ENCODE results near the gene KREMEN2.

Gene KREMEN2

DNA sequence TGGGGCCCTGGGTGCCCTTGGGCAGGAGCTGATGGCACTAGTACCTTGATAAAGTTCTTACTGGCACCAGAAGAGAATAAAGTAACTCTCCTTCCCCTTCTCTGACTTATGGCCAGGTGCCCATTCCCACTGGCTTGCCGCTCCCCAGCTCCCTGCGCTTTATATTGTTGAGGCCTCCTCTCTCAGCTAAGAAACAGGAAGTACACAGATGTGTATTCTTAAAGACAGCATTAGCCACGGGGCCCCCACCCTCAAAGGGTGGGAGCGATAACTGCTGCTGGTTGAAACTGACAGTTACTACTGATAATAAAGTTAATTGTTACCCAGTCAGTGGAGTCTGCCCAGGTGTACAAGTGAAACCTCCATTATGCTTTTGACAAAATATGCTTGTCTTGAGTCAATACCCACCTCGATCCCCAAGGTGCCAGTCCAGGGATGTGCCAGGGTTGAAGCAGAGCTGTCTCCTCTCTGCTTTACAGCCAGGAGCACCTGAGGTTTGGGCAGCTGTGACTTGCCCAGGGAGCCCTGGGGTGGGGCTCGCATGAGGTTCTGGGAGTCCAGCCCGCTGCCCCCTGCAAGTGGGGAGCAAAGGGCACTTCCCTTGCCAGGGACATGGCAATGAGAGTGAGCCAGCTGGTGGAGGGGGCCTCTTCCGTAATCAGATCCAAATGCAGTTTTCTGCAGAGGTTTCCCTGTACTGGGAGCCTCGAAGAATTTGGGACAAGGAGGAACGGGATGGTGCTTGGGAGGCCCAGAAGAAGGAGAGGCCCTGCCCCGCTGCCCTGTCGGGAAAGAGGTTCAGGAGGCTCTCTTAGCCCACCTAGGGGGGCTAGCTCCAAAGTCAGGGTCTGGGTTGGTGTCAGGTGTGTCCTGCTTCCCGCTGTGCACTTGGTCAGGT is 43.2 kb downstream of the KREMEN2 start:
- no peak for DNase-seq

DNA sequence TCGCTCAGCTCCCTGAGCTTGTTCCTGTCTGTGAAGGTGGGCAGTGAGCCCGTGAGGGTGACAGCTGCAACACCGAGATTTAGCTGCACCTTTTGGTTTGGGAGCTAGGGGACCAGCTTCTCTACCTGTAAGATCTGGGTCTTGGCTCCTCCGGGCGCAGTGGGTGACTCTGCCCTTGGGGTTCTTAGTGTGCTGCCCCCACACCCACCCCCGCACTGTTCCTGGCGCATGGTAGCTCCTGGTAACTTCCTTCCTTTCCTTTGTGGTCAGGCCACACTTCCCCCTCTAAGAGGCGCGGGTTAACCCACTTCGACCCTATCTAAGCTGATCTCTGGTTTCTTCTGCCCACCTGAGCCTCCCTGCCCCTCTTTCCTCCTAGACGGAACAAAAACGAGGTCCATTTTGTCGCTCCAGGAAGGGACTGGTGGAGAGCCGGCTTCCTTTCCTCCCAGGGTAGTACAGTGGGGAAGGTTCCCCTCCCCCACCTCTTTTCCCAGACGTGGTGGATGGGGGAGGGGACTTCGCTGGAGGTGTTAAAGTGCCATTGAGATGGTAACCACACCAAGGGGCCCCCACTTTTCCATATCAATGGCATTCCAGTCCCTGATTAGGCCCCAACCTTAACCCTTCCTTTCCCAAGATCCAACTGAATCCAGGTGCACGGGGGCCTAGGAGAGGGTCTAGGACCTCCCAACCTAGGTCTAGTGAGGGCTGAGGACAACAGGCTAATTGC is 44.0 kb downstream of the KREMEN2 start:
- no peak for DNase-seq

GRCh38 chr16:3008690-3009037 is 44.6 kb downstream of the KREMEN2 start:
- DNase-seq: no peak

DNA sequence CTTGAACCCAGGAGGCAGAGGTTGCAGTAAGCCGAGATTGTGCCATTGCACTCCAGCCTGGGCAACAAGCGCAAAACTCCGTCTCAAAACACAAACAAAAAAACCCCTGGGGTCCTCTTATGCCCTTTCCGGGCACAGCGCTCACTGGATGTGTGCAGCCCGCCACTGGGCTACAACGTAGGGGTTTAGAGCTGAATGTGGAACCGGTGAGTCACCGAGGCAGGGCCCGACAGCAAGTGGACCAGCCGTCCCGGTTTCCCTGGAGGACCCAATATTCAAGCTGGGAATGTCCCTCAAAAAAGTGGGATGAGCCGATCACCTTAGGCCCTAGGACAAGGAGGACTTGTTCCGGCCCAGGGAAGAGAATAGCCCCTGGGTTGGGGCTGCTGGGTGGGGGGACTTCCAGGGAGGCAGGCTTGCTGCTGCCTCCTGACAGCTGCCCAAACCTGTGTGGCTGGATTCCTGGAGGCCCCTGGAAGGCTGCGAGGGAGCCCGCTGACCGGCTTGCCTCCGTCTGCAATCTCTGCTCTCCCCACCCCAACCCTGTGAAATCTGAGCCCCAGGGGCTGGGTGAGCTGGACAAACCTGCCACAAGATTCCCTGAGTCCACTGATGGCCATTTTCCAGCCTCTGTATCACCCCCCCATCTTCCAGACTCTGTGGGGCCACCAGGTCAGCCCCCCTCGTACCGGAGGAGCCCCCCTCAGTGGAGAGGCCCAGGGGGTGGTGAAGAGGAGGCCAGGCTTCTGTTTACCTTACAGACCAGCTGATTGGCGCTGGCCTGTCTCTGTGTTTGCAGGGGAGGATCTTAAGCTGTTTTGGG is 45.7 kb downstream of the KREMEN2 start:
- DNase-seq: no peak

GRCh38 chr16:3010510-3010909 is 46.4 kb downstream of the KREMEN2 start:
- no peak for DNase-seq

- DNase-seq: no peak
Measured at GRCh38 chr16:3012246-3012645, 48.2 kb downstream of the KREMEN2 start.

DNA sequence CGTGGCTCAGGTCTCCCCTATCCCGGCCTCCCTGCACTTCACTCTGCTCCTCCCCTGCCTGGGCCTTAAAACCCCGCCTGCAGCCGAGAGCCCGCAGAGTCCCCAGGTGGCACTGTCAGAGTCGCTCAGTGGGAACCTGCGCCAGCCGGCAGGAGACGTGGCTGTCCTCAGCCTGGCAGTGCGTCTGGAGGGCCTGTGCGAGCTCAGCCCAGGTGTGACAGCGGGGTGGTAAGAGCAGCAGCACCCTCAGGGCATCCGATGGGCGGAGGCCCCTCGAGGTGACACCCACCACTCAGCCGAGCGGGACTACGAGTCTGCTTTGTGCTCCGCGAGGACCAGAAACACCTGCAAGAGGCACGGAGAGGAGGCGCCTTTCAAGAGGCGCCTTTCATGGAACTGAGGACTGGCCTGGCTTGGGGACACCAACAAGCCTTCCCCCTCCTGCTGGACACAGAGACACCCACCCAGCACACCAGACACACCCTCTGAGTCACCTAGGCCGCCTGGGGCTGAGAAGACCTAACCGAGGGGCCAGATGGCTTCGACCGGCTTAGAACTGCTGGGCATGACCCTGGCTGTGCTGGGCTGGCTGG is 48.8 kb downstream of the KREMEN2 start, which contains the start of gene CLDN9:
TSS of gene CLDN9 (plus strand) at position 96 of the 593 bp plus-strand sequence. CDS start at position 536, 440 bp downstream.
- DNase-seq: no peak

- no peak for DNase-seq
Measured at GRCh38 chr16:3013491-3013951, 49.4 kb downstream of the KREMEN2 start.

- no peak for DNase-seq
Measured at GRCh38 chr16:3013998-3014690, 50.1 kb downstream of the KREMEN2 start.

- no peak for DNase-seq
Measured at GRCh38 chr16:3014971-3015370, 50.9 kb downstream of the KREMEN2 start.

GRCh38 chr16:3015865-3016521 is 51.9 kb downstream of the KREMEN2 start:
- DNase-seq: no peak

- DNase-seq: no peak
Measured at GRCh38 chr16:3017344-3017743, 53.3 kb downstream of the KREMEN2 start.
